HUES48 (cell line): Measurements from ENCODE around the gene DTNA.

ENCODE experiments used
- H3K27ac ChIP-seq: one replicate; pipeline ENCODE4 v1.7.0; 2013; ENCODE audit warnings: low read depth, low read length, inconsistent platforms
- H3K27me3 ChIP-seq: 2 replicates; pipeline ENCODE4 v1.6.1; 2013; ENCODE audit warnings: mild to moderate bottlenecking, low read length; ENCODE audit not compliant: control insufficient read depth, insufficient read depth
- H3K36me3 ChIP-seq: 2 replicates; pipeline ENCODE4 v1.6.1; 2013; ENCODE audit warnings: low read length; ENCODE audit not compliant: control insufficient read depth, insufficient read depth
- H3K4me1 ChIP-seq: 2 replicates; pipeline ENCODE4 v1.6.1; 2013; ENCODE audit warnings: mild to moderate bottlenecking, low read length; ENCODE audit not compliant: control insufficient read depth, insufficient read depth
- H3K4me3 ChIP-seq: 2 replicates; pipeline ENCODE4 v1.5.1; 2013; ENCODE audit warnings: mild to moderate bottlenecking, low read depth, low read length
- H3K9ac ChIP-seq: 2 replicates; pipeline ENCODE4 v1.6.1; 2013; ENCODE audit warnings: mild to moderate bottlenecking, low read depth, low read length, moderate library complexity
- H3K9me3 ChIP-seq: 2 replicates; pipeline ENCODE4 v1.6.1; 2013; ENCODE audit warnings: low read length; ENCODE audit not compliant: control insufficient read depth, insufficient read depth

DTNA gene

GRCh38 chr18:34857320-34857719 is 147.2 kb downstream of the DTNA start:
- no peak overlapping the region for H3K9ac ChIP-seq
- H3K4me3 ChIP-seq = no peak overlapping the region
- H3K4me1 ChIP-seq = no peaks in the 10 kb centered on the region
- H3K27me3 ChIP-seq = no peaks in the 10 kb centered on the region
- no peak overlapping the region for H3K27ac ChIP-seq
- peaks cover 3% of the 10 kb centered on the region; the same call in 1 of the 2 replicates for H3K36me3 ChIP-seq
- no peaks in the 10 kb centered on the region for H3K9me3 ChIP-seq

GRCh38 chr18:34858188-34858587 is 148.1 kb downstream of the DTNA start:
- no peaks in the 10 kb centered on the region for H3K27me3 ChIP-seq

GRCh38 chr18:34859496-34859895 is 149.4 kb downstream of the DTNA start:
- H3K27me3 ChIP-seq = no peaks in the 10 kb centered on the region
- no peak overlapping the region for H3K9ac ChIP-seq
- no peaks in the 10 kb centered on the region for H3K4me1 ChIP-seq
- H3K9me3 ChIP-seq = no peaks in the 10 kb centered on the region
- peaks cover 3% of the 10 kb centered on the region; the same call in 1 of the 2 replicates for H3K36me3 ChIP-seq
- no peak overlapping the region for H3K27ac ChIP-seq
- no peak overlapping the region for H3K4me3 ChIP-seq

More at GRCh38 chr18:34858188-34858587, 148.1 kb downstream of the DTNA start:
- Histone ChIP-seq H3K9me3 (no peaks in the 10 kb centered on the region), H3K4me1 (no peaks in the 10 kb centered on the region), H3K27ac (no peak overlapping the region), H3K4me3 (no peak overlapping the region), H3K36me3 (peaks cover 3% of the 10 kb centered on the region; the same call in 1 of the 2 replicates), H3K9ac (no peak overlapping the region)

DNA sequence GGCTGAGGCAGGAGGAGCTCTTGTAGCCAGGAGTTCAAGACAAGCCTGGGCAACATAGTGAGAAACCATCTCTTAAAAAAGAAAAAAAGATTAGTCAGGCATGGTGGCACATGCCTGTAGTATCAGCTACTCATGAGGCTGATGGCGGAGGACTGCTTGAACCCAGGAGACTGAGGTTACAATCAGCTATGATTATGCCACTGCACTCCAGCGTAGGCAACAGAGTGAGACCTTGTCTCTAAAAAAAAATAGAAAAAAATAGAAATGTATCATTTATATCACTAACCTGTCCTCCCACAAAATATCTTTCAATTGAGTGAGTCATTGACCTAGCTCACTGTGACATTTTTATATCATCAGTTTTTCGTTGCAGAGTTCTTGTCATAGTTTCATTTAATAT is 152.5 kb downstream of the DTNA start:
- peaks cover 3% of the 10 kb centered on the region; the same call in 1 of the 2 replicates for H3K36me3 ChIP-seq
- H3K27ac ChIP-seq = no peak overlapping the region
- no peak overlapping the region for H3K4me3 ChIP-seq
- no peaks in the 10 kb centered on the region for H3K27me3 ChIP-seq
- no peak overlapping the region for H3K9ac ChIP-seq
- no peaks in the 10 kb centered on the region for H3K4me1 ChIP-seq
- no peaks in the 10 kb centered on the region for H3K9me3 ChIP-seq

DNA sequence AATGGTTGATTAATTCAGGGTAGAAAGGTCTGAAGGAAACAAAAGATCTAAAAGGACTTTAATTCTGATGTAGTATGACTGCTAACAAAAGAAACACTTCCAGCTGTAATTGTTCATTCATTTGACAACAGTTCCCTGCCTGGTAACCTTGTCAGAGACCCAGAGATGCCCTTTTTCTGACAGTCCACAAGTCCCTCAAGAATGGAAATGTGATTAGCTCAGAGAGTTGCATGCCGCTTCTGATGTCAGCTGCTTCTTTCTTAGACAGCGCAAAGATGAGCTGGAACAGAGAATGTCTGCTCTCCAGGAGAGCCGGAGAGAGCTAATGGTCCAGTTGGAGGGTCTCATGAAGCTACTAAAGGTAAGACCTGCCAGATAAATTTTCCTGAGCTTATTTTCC is 153.6 kb downstream of the DTNA start:
- H3K36me3 ChIP-seq = no peaks in the 10 kb centered on the region; the same call in 1 of the 2 replicates
- H3K27ac ChIP-seq = no peak overlapping the region
- no peaks in the 10 kb centered on the region for H3K27me3 ChIP-seq
- no peak overlapping the region for H3K9ac ChIP-seq
- no peaks in the 10 kb centered on the region for H3K9me3 ChIP-seq
- no peak overlapping the region for H3K4me3 ChIP-seq
- no peaks in the 10 kb centered on the region for H3K4me1 ChIP-seq

DNA sequence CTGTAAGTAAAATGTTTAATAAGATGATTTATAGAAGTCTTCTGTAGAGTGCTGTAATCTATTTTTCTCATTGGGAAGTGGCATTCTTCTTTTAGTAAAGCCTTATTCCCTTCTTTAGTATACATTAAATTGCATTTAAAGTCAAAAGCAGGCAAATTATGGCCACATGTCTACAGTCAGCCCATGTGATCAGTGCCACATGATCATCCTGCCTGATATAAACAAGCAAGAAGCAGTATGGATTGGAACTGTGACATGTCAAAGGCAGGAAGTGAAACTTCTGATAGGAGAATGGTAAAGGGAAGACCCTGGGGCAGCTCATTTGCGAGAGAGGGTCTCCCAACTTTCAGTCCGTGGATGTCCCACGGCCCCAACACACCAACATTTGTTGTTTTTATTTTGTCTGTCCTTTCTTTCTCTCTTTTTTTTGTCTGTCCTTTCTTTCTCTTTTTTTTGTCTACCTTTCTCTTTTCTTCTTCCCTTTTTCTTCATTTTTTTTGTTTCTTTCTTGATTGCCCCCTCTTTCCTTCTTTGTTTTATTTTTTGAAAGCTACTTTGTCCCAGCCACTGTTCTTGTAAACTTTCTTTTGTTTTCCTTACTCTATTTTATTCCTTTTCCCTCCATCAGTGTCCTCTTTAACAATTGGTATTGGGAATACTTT is 154.9 kb downstream of the DTNA start:
- Histone ChIP-seq H3K9ac (no peak overlapping the region), H3K4me3 (no peak overlapping the region), H3K9me3 (no peaks in the 10 kb centered on the region), H3K27ac (no peak overlapping the region), H3K36me3 (no peaks in the 10 kb centered on the region), H3K4me1 (no peaks in the 10 kb centered on the region), H3K27me3 (no peaks in the 10 kb centered on the region)

- Histone ChIP-seq H3K9ac (no peak overlapping the region), H3K9me3 (no peaks in the 10 kb centered on the region), H3K4me3 (no peak overlapping the region), H3K27me3 (no peaks in the 10 kb centered on the region), H3K4me1 (no peaks in the 10 kb centered on the region), H3K36me3 (no peaks in the 10 kb centered on the region), H3K27ac (no peak overlapping the region)
These were observed 156.2 kb downstream of the DTNA start for GRCh38 chr18:34866310-34866709.

DNA sequence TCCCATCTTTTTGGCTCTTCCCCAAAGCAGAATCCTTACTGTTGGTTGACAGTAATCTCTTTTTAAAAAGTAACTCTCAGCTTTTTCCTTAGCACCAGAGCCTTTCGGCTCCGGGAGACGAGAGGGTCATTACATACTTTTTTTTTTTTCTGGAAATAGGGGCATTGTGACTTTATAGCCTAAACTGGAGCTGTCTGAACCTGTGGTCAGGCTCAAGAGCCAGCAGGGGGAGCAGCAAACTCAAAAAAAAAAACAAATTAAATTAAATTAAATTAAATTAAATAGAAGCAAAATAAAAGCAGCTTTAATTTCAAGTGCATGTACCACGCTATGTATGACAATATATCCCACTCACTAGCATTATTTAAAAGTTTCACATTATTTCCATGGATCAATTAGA is 156.6 kb downstream of the DTNA start:
- H3K9me3 ChIP-seq = no peaks in the 10 kb centered on the region
- no peaks in the 10 kb centered on the region for H3K4me1 ChIP-seq
- no peaks in the 10 kb centered on the region for H3K36me3 ChIP-seq
- H3K9ac ChIP-seq = no peak overlapping the region
- no peaks in the 10 kb centered on the region for H3K27me3 ChIP-seq
- no peak overlapping the region for H3K4me3 ChIP-seq
- H3K27ac ChIP-seq = no peak overlapping the region

GRCh38 chr18:34867520-34867919 is 157.4 kb downstream of the DTNA start:
- Histone ChIP-seq H3K27me3 (no peaks in the 10 kb centered on the region), H3K4me3 (no peak overlapping the region), H3K4me1 (no peaks in the 10 kb centered on the region), H3K9ac (no peak overlapping the region), H3K36me3 (no peaks in the 10 kb centered on the region), H3K27ac (no peak overlapping the region), H3K9me3 (no peaks in the 10 kb centered on the region)

- H3K4me1 ChIP-seq = 0 out of 2 replicates have a peak, but pooled peaks cover 4% of the 10 kb centered on the region
- no peaks in the 10 kb centered on the region for H3K27me3 ChIP-seq
- H3K27ac ChIP-seq = no peak overlapping the region
- no peak overlapping the region for H3K4me3 ChIP-seq
- H3K36me3 ChIP-seq = no peaks in the 10 kb centered on the region
- no peak overlapping the region for H3K9ac ChIP-seq
- H3K9me3 ChIP-seq = no peaks in the 10 kb centered on the region
These were observed 160.6 kb downstream of the DTNA start for GRCh38 chr18:34870555-34871310.

- H3K9ac ChIP-seq = no peak overlapping the region
- H3K27ac ChIP-seq = no peak overlapping the region
- H3K9me3 ChIP-seq = no peaks in the 10 kb centered on the region
- H3K27me3 ChIP-seq = no peaks in the 10 kb centered on the region
- 0 out of 2 replicates have a peak, but pooled peaks cover 4% of the 10 kb centered on the region for H3K4me1 ChIP-seq
- no peak overlapping the region for H3K4me3 ChIP-seq
- H3K36me3 ChIP-seq = no peaks in the 10 kb centered on the region
These were observed 161.3 kb downstream of the DTNA start for GRCh38 chr18:34871435-34871834.
